A172 (cell line): ENCODE results near the gene FAM83B. TPM values are rescaled to one million over a fixed set of nuclear protein-coding genes. Genes with fewer than 3 reads are reported as not detected.
"Not testable (repeated sequence)": the region's sequence is repeated elsewhere in the genome, so short reads cannot be mapped to it uniquely, and the experiment has no call there.

Experiments used
- DNase-seq: peaks from one replicate; pipeline ENCODE4 v3.0.0-alpha.2; 2015; ENCODE audit warnings: low spot score
- total RNA-seq: library from RNA; depleted of rRNA; stranded (reverse); fragments of >200 nt; shearing (Covaris generic); gene quantifications from 2 replicates; pipeline ENCODE4 v1.2.3, GENCODE V29; 2014

The FAM83B gene
- total RNA-seq, 1 experiment from 2014 or later = not detected

- not testable (repeated sequence) for DNase-seq
Measured at GRCh38 chr6:54979161-54979560, 132.6 kb downstream of the FAM83B start.

- DNase-seq = peak; percentile 11
Measured at GRCh38 chr6:54980511-54981275, 134.1 kb downstream of the FAM83B start.

GRCh38 chr6:54981276-54981609, 134.7 kb downstream of the FAM83B start:
- no peak for DNase-seq

GRCh38 chr6:54981647-54982046, 135.1 kb downstream of the FAM83B start:
- DNase-seq = no peak

- DNase-seq = no peak
Measured at GRCh38 chr6:54987633-54988290, 141.2 kb downstream of the FAM83B start.

GRCh38 chr6:54988576-54988975, 142.0 kb downstream of the FAM83B start:
- DNase-seq = peak; percentile 2

GRCh38 chr6:54990001-54990400, 143.4 kb downstream of the FAM83B start:
- peak; percentile 6 for DNase-seq
